Stimulated activated CD4-positive, alpha-beta T cell treated with anti-CD3 and anti-CD28 coated beads, Interleukin-1b, Interleukin-23, amount 100 ng/mL, for 4 hours (primary cell): ENCODE data around the gene HOXB4.
"Not testable (repeated sequence)": the region's sequence is repeated elsewhere in the genome, so short reads cannot be mapped to it uniquely, and the experiment has no call there.

Experiments used
- DNase-seq, 2 donors: peaks; one replicate each; pipeline ENCODE4 v3.0.0-alpha.2; 2020; ENCODE audit warnings: low read depth in 2 of 2

HOXB4 gene

DNA sequence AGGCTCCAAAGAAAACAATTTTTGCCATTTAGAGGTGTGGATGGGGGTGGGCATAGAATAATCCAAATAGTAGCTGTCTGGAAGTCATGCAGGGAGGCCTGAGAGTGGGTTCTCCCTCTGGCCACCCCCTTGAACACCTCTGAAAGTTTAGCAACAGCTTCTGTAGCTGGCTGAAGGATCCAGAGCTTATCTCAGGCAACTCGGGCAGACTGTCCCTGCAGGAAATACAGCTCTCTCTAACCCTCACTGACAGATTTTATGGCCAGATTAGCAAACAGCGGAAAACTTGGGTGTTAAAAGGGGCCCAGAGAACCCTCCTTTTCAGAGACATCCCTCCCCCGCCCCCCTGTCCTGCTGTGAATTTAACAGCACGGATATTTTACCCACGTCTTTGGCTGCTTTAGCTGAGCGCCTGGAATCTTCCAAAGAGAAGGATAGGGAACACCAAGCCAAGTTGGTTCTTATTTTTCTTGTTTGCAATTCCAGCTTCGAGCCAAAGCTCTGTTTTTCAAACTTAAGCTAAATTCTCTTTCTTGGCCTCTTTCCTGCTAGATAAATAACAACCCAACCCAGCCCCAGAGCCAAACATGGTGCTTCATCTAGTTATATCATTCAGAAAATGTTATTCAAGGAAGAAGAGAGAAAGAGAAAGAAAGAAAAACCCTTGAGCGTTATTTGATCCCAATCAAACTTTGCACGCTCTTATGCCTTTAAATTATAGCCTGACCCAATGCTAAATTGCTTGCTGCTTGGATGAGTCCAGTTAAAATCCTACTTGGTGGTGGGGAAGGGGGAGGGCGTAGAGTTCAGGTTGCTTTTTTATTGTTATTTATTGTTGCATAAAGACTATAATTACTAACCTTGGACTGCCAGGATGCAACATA, 31.0 kb downstream of the HOXB4 start:
- no peak for DNase-seq

DNA sequence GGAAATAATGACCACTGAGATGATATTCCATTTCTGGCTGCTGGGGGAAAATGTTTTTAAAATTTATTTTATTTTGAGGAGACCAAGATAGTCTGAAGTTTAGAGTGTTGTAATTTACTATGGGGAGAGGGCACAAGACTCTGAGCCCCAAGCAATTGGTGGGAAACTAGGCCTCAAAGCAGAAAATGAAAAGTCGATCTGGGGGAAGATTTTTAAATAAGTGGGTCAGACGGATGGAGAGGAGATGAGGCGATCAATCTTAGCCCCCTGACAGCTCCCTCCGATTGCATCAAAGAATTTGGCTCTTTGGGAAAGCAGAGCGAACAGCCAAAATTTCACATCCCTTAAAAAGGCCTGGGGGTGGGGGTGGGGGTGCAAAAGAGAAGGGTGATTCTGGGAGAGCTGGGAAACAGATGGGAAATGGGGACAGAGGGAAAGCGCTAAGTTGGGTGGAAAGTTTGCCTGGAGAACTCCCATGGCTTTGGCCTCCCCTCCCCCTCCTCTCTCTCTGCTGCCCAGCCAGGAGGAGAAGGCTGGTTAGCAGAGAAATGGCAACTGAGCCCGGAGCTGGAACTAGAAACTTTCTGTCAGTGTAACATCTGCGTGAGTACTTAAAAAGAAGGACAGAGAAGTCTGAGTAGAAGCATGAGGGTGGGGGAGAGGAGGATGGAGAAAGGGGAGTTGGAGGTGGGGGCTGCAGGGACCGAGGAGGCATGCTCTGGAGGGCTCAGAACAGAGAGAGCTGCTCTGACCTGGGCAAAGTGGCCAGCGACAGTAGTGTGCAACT, 31.8 kb downstream of the HOXB4 start:
- no peak for DNase-seq

- DNase-seq = no peak
These were observed 32.6 kb downstream of the HOXB4 start for GRCh38 chr17:48545539-48545938.

DNA sequence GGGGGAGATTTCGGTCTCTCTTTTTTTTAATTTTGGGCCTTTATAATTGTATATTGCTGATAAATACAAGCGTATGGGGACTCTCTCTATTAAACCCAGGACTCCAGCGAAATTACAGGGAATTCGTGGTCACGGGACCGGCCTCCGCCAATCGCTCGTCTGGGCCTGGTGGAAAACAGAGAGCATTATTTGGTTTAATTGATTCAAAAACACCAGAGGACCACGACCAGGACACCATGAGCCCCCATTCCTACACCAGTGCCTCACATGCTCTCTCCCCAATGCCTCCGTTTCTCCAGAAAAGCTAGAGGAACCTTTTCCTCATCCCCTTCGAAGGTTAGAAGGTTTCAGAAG, 33.2 kb downstream of the HOXB4 start, which contains the start of gene HOXB2:
TSS of gene HOXB2 (minus strand) at position 88 of the 354 bp plus-strand sequence. CDS start 198 bp downstream, outside the sequence.
- no peak for DNase-seq

DNA sequence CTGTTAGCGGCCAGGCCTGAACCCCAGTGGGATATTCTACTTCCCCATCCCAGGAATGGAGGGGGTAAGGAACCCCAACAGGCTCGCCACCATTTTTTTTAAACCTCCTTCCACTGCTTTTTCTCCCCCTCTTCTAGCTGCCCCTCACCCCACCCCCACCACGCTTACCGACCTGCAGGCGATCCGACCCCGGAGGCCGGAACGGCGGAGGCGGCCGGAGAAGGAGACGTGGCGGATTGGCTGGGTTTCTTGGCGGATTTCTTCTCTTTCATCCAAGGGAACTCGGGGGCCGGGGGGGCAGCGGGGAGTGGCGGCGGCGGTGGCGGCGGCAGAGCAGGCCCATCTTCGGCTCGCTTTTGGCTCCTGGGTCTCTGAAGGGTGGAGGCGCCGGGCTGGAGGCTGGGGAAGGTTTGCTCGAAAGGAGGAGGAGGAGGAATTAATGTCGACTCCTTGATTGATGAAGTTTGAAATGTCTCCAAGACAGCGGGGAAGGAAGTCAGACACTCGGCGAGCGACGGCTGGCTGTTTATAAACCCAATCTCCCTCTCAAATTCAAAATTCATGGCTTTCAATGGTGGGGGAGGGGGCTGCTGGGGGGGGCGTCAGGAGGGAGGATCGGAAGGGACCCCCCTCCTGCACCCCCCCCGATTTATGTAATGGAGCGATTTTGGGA, 33.7 kb downstream of the HOXB4 start:
- DNase-seq = peak in 1 of 2 donors; percentile 27

GRCh38 chr17:48543854-48544348, 34.2 kb downstream of the HOXB4 start:
- peak in 1 of 2 donors; percentile 48 for DNase-seq

- peak in 1 of 2 donors; percentile 47 for DNase-seq
These were observed 34.9 kb downstream of the HOXB4 start for GRCh38 chr17:48543107-48543853.

GRCh38 chr17:48542698-48543106, 35.4 kb downstream of the HOXB4 start:
- no peak for DNase-seq

DNA sequence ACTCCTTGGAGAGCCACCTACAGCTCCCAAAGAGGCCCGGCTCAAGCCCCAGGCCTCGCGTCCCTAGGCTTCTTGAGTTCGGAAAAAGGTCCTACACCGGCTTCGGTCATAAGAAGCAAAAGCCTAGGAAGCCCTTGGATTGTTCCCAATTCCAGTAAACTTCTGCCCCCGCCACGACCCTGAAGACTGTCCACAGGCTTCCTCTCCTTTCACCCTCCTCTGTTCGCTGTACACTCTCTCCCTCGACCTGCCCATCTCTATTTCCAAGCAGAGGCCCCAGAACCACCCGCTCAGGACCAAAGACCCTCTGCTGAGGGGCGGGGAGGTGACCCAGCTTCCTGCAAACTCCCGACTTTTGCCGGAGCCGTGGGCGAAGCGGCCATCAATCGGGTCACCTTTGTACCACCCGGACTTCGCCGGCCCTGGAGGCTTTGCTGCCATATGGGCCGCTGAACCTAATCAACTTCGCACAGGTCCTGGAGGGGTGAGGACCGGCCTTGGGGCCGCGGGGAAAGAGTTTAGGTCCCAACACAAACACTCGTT, 36.0 kb downstream of the HOXB4 start:
- DNase-seq = no peak

- DNase-seq = peak in 1 of 2 donors; percentile 43
These were observed 36.5 kb downstream of the HOXB4 start for GRCh38 chr17:48541577-48542113.

- no peak for DNase-seq
These were observed 37.0 kb downstream of the HOXB4 start for GRCh38 chr17:48541036-48541576.

- DNase-seq = no peak
These were observed 37.9 kb downstream of the HOXB4 start for GRCh38 chr17:48540213-48540612.

DNA sequence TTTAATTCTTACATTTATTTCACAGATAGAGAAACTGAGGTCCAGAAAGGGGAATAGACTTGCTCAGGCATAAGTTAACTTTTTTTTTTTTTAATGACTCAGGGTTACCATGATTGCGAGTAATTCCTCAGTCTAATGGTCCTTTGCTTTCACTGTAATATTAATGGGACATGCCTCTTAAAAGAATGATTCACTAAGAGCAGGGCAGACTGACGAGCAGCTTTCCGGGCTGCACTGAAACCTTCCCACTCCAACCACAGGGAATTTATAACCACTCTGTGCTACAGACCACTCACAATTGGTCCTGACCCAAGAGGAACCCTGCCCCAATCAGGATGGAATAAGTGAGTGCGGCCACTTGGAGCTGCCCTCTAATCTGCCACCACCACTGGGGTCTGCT, 39.0 kb downstream of the HOXB4 start:
- no peak for DNase-seq

DNA sequence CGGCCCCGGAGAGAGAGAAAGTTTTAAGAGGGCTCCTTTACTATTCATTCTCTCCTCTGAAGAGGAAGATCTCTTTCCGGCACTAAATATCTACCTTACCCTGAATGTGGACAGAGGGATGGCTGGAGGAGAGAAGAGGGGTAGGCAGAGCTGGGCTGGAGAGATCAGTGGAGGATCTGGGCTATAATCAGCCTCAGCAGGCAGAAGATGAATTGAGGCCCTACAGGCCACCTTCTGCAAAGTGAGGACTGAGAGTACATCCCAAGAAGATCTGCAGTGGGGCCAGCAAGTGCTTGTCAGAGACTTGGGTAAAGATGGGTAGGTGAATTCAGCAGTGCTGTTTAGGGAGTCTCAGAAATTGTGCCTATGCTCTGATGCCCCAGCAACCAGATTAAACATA, 40.8 kb downstream of the HOXB4 start:
- no peak for DNase-seq

DNA sequence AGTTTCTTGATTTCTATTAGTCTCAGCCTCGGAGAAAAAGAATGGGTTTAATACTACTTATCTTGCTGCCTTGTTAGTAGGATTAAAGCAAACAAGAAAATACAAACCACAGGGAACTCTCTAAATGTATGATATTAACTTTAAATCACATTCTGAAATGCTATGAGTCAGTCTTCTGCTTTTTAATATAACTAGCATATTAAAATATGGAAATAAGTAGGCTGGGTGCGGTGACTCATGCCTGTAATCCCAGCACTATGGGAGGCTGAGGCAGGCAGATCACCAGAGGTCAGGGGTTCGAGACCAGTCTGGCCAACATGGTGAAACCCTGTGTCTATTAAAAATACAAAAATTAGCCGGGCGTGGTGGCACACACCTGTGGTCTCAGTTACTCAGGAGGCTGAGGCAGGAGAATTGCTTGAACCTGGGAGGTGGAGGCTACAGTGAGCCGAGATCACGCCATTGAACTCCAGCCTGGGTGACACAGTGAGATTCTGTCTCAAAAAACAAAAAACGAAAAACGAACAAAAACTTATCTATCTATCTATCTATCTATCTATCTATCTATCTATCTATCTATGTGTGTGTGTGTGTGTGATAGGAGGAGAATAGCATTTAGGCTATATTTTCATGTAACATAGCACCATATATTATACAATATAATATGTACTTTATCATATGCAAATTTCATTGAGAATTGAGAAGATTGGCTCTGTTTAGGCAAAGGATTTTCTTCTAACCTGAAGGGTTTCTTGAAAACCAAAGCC, 42.2 kb downstream of the HOXB4 start:
- DNase-seq = not testable (repeated sequence)

- DNase-seq = no peak
These were observed 45.9 kb downstream of the HOXB4 start for GRCh38 chr17:48532261-48532660.

DNA sequence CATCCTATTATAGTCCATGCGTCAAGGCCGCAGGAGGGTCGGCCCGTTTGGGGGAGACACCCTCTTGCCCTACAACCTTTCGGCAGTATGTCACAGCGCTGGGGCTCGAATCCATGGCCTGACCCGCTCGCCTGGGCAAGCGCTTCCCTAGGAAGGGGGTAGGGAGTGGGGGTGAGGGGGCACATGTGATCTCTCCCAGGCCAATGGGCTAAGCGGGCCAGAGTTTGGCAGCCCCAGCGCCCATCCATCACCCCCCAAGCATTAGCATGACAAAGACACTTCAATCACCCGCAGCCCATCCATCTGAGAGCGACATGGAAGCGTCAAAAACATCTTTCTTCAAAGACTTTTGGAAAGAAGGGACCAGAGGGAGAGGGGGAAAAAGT, 47.3 kb downstream of the HOXB4 start, which contains the start of gene HOXB1:
TSS of gene HOXB1 (minus strand) at position 125 of the 386 bp plus-strand sequence. CDS start at position 18, 107 bp downstream.
- DNase-seq = no peak

GRCh38 chr17:48530208-48530886, 47.8 kb downstream of the HOXB4 start:
- no peak for DNase-seq

GRCh38 chr17:48529683-48530009, 48.5 kb downstream of the HOXB4 start:
- no peak for DNase-seq
